ENCODE measurements around the gene GLB1L.

GLB1L gene

DNA sequence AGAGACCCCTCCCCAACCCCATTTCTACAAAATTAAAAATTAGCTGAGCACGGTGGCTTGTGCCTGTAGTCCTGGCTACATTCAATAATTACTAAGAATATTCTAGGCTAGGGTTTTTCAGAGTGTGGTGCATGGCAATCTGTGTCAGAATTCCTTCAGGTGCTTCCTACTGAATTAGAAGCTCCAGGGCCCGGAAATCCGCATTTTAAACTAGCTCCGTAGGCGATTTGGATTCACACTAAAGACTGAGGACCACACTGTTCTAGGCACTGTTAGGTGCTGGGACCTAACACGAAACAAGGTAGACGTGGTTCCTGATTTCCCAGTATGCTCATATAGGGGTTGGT lies 39.3 kb downstream of the GLB1L start:
- TF ChIP-seq ZC3H10 (CRISPR knock-in tag; IDR thresholded peaks at IDR 0.05) (no peak), GLIS3 (CRISPR knock-in tag; IDR thresholded peaks at IDR 0.05) (no peak), ISL1 (CRISPR knock-in tag; IDR thresholded peaks at IDR 0.05) (no peak), TOX (CRISPR knock-in tag; IDR thresholded peaks at IDR 0.05; ENCODE audit: borderline replicate concordance) (no peak), RARB (CRISPR knock-in tag; IDR thresholded peaks at IDR 0.05) (no peak), ZNF565 (CRISPR knock-in tag; conservative IDR thresholded peaks at IDR 0.05; ENCODE audit: low read depth) (no peak), ZFP30 (CRISPR knock-in tag; IDR thresholded peaks at IDR 0.05) (no peak), ZNF8 (CRISPR knock-in tag; IDR thresholded peaks at IDR 0.05) (no peak), TCF4 (CRISPR knock-in tag; IDR thresholded peaks at IDR 0.05; ENCODE audit: borderline replicate concordance) (no peak), PPARA (CRISPR knock-in tag; IDR thresholded peaks at IDR 0.05; ENCODE audit: borderline replicate concordance) (no peak), OSR1 (CRISPR knock-in tag; IDR thresholded peaks at IDR 0.05) (no peak), CSDC2 (CRISPR knock-in tag; IDR thresholded peaks at IDR 0.05) (no peak), ESRRG (CRISPR knock-in tag; IDR thresholded peaks at IDR 0.05) (no peak), ZNF70 (CRISPR knock-in tag; IDR thresholded peaks at IDR 0.05) (no peak)
- TF ChIP-seq, protein P1, sequence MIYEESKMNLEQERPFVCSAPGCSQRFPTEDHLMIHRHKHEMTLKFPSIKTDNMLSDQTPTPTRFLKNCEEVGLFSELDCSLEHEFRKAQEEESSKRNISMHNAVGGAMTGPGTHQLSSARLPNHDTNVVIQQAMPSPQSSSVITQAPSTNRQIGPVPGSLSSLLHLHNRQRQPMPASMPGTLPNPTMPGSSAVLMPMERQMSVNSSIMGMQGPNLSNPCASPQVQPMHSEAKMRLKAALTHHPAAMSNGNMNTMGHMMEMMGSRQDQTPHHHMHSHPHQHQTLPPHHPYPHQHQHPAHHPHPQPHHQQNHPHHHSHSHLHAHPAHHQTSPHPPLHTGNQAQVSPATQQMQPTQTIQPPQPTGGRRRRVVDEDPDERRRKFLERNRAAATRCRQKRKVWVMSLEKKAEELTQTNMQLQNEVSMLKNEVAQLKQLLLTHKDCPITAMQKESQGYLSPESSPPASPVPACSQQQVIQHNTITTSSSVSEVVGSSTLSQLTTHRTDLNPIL (CRISPR knock-in tag; IDR thresholded peaks at IDR 0.05; ENCODE audit: low read depth), result no peak
- TF ChIP-seq, protein P2, sequence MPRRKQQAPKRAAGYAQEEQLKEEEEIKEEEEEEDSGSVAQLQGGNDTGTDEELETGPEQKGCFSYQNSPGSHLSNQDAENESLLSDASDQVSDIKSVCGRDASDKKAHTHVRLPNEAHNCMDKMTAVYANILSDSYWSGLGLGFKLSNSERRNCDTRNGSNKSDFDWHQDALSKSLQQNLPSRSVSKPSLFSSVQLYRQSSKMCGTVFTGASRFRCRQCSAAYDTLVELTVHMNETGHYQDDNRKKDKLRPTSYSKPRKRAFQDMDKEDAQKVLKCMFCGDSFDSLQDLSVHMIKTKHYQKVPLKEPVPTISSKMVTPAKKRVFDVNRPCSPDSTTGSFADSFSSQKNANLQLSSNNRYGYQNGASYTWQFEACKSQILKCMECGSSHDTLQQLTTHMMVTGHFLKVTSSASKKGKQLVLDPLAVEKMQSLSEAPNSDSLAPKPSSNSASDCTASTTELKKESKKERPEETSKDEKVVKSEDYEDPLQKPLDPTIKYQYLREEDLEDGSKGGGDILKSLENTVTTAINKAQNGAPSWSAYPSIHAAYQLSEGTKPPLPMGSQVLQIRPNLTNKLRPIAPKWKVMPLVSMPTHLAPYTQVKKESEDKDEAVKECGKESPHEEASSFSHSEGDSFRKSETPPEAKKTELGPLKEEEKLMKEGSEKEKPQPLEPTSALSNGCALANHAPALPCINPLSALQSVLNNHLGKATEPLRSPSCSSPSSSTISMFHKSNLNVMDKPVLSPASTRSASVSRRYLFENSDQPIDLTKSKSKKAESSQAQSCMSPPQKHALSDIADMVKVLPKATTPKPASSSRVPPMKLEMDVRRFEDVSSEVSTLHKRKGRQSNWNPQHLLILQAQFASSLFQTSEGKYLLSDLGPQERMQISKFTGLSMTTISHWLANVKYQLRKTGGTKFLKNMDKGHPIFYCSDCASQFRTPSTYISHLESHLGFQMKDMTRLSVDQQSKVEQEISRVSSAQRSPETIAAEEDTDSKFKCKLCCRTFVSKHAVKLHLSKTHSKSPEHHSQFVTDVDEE (CRISPR knock-in tag; IDR thresholded peaks at IDR 0.05), result no peak
- TF ChIP-seq, protein P3, sequence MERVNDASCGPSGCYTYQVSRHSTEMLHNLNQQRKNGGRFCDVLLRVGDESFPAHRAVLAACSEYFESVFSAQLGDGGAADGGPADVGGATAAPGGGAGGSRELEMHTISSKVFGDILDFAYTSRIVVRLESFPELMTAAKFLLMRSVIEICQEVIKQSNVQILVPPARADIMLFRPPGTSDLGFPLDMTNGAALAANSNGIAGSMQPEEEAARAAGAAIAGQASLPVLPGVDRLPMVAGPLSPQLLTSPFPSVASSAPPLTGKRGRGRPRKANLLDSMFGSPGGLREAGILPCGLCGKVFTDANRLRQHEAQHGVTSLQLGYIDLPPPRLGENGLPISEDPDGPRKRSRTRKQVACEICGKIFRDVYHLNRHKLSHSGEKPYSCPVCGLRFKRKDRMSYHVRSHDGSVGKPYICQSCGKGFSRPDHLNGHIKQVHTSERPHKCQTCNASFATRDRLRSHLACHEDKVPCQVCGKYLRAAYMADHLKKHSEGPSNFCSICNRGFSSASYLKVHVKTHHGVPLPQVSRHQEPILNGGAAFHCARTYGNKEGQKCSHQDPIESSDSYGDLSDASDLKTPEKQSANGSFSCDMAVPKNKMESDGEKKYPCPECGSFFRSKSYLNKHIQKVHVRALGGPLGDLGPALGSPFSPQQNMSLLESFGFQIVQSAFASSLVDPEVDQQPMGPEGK (CRISPR knock-in tag; IDR thresholded peaks at IDR 0.05; ENCODE audit: borderline replicate concordance), result no peak
- TF ChIP-seq, protein P4, sequence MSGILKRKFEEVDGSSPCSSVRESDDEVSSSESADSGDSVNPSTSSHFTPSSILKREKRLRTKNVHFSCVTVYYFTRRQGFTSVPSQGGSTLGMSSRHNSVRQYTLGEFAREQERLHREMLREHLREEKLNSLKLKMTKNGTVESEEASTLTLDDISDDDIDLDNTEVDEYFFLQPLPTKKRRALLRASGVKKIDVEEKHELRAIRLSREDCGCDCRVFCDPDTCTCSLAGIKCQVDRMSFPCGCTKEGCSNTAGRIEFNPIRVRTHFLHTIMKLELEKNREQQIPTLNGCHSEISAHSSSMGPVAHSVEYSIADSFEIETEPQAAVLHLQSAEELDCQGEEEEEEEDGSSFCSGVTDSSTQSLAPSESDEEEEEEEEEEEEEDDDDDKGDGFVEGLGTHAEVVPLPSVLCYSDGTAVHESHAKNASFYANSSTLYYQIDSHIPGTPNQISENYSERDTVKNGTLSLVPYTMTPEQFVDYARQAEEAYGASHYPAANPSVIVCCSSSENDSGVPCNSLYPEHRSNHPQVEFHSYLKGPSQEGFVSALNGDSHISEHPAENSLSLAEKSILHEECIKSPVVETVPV (CRISPR knock-in tag; IDR thresholded peaks at IDR 0.05), result no peak
- no peak for ATAC-seq

DNA sequence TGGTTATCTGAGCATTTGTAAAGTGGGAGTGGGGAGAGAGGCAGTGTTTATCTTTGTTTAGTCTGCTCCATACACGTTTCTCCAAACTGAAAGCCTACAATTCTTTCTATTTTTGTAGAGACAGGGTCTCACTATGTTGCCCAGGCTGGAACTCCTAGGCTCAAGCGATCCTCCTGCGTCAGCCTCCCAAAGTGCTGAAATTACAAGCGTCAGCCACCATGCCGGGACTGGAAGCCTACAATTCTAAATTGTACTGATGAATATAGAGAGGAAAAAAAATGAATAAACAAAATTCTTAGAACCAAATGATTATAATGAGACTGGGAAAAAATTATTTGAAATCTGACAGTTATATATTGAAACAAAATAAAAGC lies 40.1 kb downstream of the GLB1L start:
- TF ChIP-seq PPARA (CRISPR knock-in tag; IDR thresholded peaks at IDR 0.05; ENCODE audit: borderline replicate concordance) (no peak), ARNTL (CRISPR knock-in tag; IDR thresholded peaks at IDR 0.05; ENCODE audit: borderline replicate concordance, low read depth) (no peak), TCF4 (CRISPR knock-in tag; IDR thresholded peaks at IDR 0.05; ENCODE audit: borderline replicate concordance) (no peak), SNAI2 (CRISPR knock-in tag; IDR thresholded peaks at IDR 0.05) (no peak), OSR1 (CRISPR knock-in tag; IDR thresholded peaks at IDR 0.05) (no peak)
- TF ChIP-seq, protein P2 (CRISPR knock-in tag; IDR thresholded peaks at IDR 0.05), result no peak
- ATAC-seq, result no peak

All from SK-N-SH treated with all-trans-retinoic acid at 6 μM for 48 hours (cell line).